HEK293 (cell line): ENCODE data around the gene ZNF234.

Source experiments
- CTCF ChIA-PET: fragments of 350-600 bp; formaldehyde crosslinking; extraction: SDS; loops from one replicate; lab custom pipeline; 2021; ENCODE audit warnings: antibody characterized with exemption; lab: Yijun Ruan, JAX
- POLR2A ChIA-PET: fragments of 300-600 bp; formaldehyde crosslinking; extraction: SDS; loops from one replicate; lab custom pipeline; 2020; ENCODE audit warnings: antibody characterized with exemption, inconsistent platforms; lab: Yijun Ruan, JAX
- H3K27ac ChIP-seq: fragments of 200-500 bp; sonication (Bioruptor generic); 2 replicates; pipeline ENCODE4 v1.5.1; 2014; ENCODE audit warnings: low read depth, low read length, control low read depth, inconsistent platforms; ENCODE audit errors: extremely low read depth
- H3K36me3 ChIP-seq, 2 experiments: fragments of 200-500 bp in 1 of 2; sonication (Bioruptor generic) in 1 of 2; 1 replicate in 1 of 2; 2 replicates in 1 of 2; pipeline ENCODE4 v1.5.1; 2014 to 2017; ENCODE audit warnings: inconsistent platforms in 2 of 2, low read length in 2 of 2; ENCODE audit not compliant: control insufficient read depth in 2 of 2, insufficient read depth in 1 of 2
- H3K4me1 ChIP-seq: fragments of 200-500 bp; sonication (Bioruptor generic); 2 replicates; pipeline ENCODE4 v1.5.1; 2014; ENCODE audit warnings: mild to moderate bottlenecking, low read length, inconsistent platforms; ENCODE audit not compliant: control insufficient read depth, insufficient read depth
- H3K4me3 ChIP-seq: 2 replicates; pipeline ENCODE4 v1.5.1; 2011; ENCODE audit warnings: low read depth, mild to moderate bottlenecking, control low read depth, low read length, moderate library complexity
- H3K9me3 ChIP-seq: fragments of 200-500 bp; sonication (Bioruptor generic); 2 replicates; pipeline ENCODE4 v1.5.1; 2014; ENCODE audit warnings: low read depth, low read length, inconsistent platforms; ENCODE audit not compliant: control insufficient read depth, insufficient read depth
- HOXC10 ChIP-seq: sonication (generic); formaldehyde crosslinking; IDR thresholded peaks from 2 replicates; pipeline ENCODE4 v1.8.1; 2023; ENCODE audit warnings: mild to moderate bottlenecking, missing genetic modification reagents
- KLF8 ChIP-seq: fragments of 450-650 bp; formaldehyde crosslinking; IDR thresholded peaks from 2 replicates; pipeline ENCODE4 v1.5.1; 2016; ENCODE audit warnings: missing biosample characterization, missing genetic modification characterization
- OSR2 ChIP-seq: fragments of 450-650 bp; formaldehyde crosslinking; IDR thresholded peaks from 2 replicates; pipeline ENCODE4 v1.5.1; 2016; ENCODE audit warnings: missing biosample characterization, missing genetic modification characterization
- PRDM4 ChIP-seq: fragments of 450-650 bp; formaldehyde crosslinking; IDR thresholded peaks from 2 replicates; pipeline ENCODE4 v1.5.1; 2017; ENCODE audit warnings: missing biosample characterization, missing genetic modification characterization
- SCRT1 ChIP-seq: fragments of 450-650 bp; formaldehyde crosslinking; IDR thresholded peaks from 2 replicates; pipeline ENCODE4 v1.5.1; 2016; ENCODE audit warnings: missing biosample characterization, missing genetic modification characterization, borderline replicate concordance
- SCRT2 ChIP-seq: fragments of 450-650 bp; formaldehyde crosslinking; IDR thresholded peaks from 2 replicates; pipeline ENCODE4 v1.5.1; 2016; ENCODE audit warnings: missing biosample characterization, missing genetic modification characterization
- TRIM28 ChIP-seq: IDR thresholded peaks from 2 replicates; pipeline ENCODE4 v1.6.1; 2011; ENCODE audit warnings: low read length, control low read depth, borderline replicate concordance
- ZBTB48 ChIP-seq: fragments of 450-650 bp; formaldehyde crosslinking; IDR thresholded peaks from 2 replicates; pipeline ENCODE4 v1.5.1; 2016; ENCODE audit warnings: missing biosample characterization, missing genetic modification characterization
- ZBTB6 ChIP-seq: fragments of 450-650 bp; formaldehyde crosslinking; IDR thresholded peaks from 2 replicates; pipeline ENCODE4 v1.5.1; 2017; ENCODE audit warnings: missing biosample characterization, missing genetic modification characterization
- ZEB2 ChIP-seq: fragments of 450-650 bp; formaldehyde crosslinking; IDR thresholded peaks from 2 replicates; pipeline ENCODE4 v1.5.1; 2016; ENCODE audit warnings: missing biosample characterization, missing genetic modification characterization
- ZNF157 ChIP-seq: fragments of 450-650 bp; formaldehyde crosslinking; IDR thresholded peaks from 2 replicates; pipeline ENCODE4 v1.5.1; 2016; ENCODE audit warnings: missing biosample characterization, missing genetic modification characterization
- ZNF202 ChIP-seq: fragments of 450-650 bp; formaldehyde crosslinking; IDR thresholded peaks from 2 replicates; pipeline ENCODE4 v1.5.1; 2016; ENCODE audit warnings: missing biosample characterization, missing genetic modification characterization, borderline replicate concordance
- ZNF335 ChIP-seq: fragments of 450-650 bp; formaldehyde crosslinking; conservative IDR thresholded peaks from 2 replicates; pipeline ENCODE4 v1.5.1; 2016; ENCODE audit warnings: missing biosample characterization, missing genetic modification characterization
- ZNF37A ChIP-seq: fragments of 450-650 bp; IDR thresholded peaks from 2 replicates; pipeline ENCODE4 v1.5.1; 2018; ENCODE audit warnings: missing biosample characterization, missing genetic modification characterization
- ZNF558 ChIP-seq: fragments of 450-650 bp; formaldehyde crosslinking; IDR thresholded peaks from 2 replicates; pipeline ENCODE4 v1.5.1; 2016; ENCODE audit warnings: missing biosample characterization, missing genetic modification characterization
- ZNF585B ChIP-seq: fragments of 450-650 bp; formaldehyde crosslinking; IDR thresholded peaks from 2 replicates; pipeline ENCODE4 v1.5.1; 2016; ENCODE audit warnings: missing biosample characterization, missing genetic modification characterization
- ZNF621 ChIP-seq: fragments of 450-650 bp; formaldehyde crosslinking; IDR thresholded peaks from 2 replicates; pipeline ENCODE4 v1.5.1; 2017; ENCODE audit warnings: missing biosample characterization, missing genetic modification characterization
- ZNF629 ChIP-seq: fragments of 450-650 bp; formaldehyde crosslinking; IDR thresholded peaks from 2 replicates; pipeline ENCODE4 v1.5.1; 2017; ENCODE audit warnings: missing biosample characterization, missing genetic modification characterization
- ZNF791 ChIP-seq: fragments of 450-650 bp; formaldehyde crosslinking; IDR thresholded peaks from 2 replicates; pipeline ENCODE4 v1.5.1; 2016; ENCODE audit warnings: missing biosample characterization, missing genetic modification characterization
- TF ChIP-seq, protein P1 (sequence below): fragments of 450-650 bp; formaldehyde crosslinking; IDR thresholded peaks from 2 replicates; pipeline ENCODE4 v1.5.0; 2017; ENCODE audit warnings: missing biosample characterization, missing genetic modification characterization, borderline replicate concordance
- TF ChIP-seq, protein P2 (sequence below): fragments of 450-650 bp; formaldehyde crosslinking; IDR thresholded peaks from 2 replicates; pipeline ENCODE4 v1.5.1; 2016; ENCODE audit warnings: missing biosample characterization, missing genetic modification characterization
- TF ChIP-seq, protein P3 (sequence below): fragments of 450-650 bp; formaldehyde crosslinking; conservative IDR thresholded peaks from 2 replicates; pipeline ENCODE4 v1.5.1; 2016; ENCODE audit warnings: low read depth, missing biosample characterization, missing genetic modification characterization

Gene ZNF234

DNA sequence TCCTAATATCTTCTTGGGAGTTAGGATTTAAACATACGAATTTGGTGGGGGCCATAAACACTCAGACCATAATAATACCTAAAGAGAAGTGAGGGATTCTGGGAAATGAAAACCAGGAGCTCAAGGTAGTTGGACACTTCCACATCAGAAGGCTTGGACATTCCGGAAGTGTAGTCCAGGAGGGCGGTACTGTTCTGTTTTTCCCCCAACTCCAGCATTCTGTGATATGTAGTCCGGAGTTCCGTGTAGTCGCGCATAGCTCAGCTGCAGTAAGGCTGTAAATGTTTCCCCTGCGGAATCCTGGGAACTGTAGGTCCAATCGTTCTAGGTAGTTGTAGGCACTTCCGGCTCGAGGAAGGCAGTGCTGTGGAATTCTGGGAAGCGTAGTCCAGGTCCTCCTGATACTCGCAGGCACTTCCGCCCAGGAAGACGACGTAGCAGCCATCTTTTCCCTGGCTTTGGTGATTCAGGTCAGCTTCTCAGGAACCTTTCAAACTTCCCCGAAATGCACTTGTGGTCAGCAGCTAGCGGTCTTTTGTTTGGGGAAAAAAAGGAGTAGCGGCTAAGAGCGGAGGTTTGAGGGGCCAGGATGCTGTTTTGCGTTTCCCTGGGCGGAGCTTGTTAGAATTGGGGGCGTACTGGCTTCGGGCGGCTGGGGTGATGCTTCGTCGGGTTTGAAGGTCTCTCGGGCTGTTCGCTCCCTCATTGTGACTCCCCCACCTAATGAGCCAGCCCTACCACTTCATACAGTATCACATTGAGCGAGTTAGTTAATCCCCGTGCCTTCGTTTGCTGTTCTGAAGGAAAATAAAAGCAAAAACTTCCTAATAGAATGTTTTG lies 23.5 kb downstream of the ZNF234 start, which contains the start of gene ZNF226:
Gene ZNF226, plus strand, starts transcription at position 428 of the 840 bp plus-strand sequence. CDS start 4,981 bp downstream, outside the sequence.
- Histone ChIP-seq H3K36me3 (peaks cover 39 to 49% of the 10 kb centered on the region in 2 experiments), H3K27ac (peak within 1 kb of the TSS; percentile 73), H3K9me3 (peaks cover 23% of the 10 kb centered on the region), H3K4me3 (peak within 1 kb of the TSS; percentile 57), H3K4me1 (peaks cover 32% of the 10 kb centered on the region)
- ChIA-PET CTCF (interaction anchor here (0.6 to 1.2 kb wide), 14 partner anchors 26 to 863 kb away, joined by 3 to 6 read pairs (median 3); partner anchors contain the start of gene ZNF227), POLR2A (interaction anchor here (0.6 to 6.4 kb wide), 41 partner anchors 10 to 1606 kb away, joined by 3 to 143 read pairs (median 6); partner anchors contain the start of genes PVR, ZNF180, ZNF221 and ZNF223)
- no peak for TF ChIP-seq ZNF621 (tag by site-specific recombination)
- peak; percentile 94 for TF ChIP-seq ZBTB6 (tag by site-specific recombination)
- TF ChIP-seq ZNF202, result no peak
- peak; percentile 94 for TF ChIP-seq SCRT2 (tag by site-specific recombination)
- TF ChIP-seq ZNF558, result peak; percentile 82
- TF ChIP-seq ZEB2 (tag by site-specific recombination), result peak; percentile 88
- TF ChIP-seq ZBTB48 (tag by site-specific recombination), result peak; percentile 56; the same call in 1 of the 2 replicates
- TF ChIP-seq, protein P1, sequence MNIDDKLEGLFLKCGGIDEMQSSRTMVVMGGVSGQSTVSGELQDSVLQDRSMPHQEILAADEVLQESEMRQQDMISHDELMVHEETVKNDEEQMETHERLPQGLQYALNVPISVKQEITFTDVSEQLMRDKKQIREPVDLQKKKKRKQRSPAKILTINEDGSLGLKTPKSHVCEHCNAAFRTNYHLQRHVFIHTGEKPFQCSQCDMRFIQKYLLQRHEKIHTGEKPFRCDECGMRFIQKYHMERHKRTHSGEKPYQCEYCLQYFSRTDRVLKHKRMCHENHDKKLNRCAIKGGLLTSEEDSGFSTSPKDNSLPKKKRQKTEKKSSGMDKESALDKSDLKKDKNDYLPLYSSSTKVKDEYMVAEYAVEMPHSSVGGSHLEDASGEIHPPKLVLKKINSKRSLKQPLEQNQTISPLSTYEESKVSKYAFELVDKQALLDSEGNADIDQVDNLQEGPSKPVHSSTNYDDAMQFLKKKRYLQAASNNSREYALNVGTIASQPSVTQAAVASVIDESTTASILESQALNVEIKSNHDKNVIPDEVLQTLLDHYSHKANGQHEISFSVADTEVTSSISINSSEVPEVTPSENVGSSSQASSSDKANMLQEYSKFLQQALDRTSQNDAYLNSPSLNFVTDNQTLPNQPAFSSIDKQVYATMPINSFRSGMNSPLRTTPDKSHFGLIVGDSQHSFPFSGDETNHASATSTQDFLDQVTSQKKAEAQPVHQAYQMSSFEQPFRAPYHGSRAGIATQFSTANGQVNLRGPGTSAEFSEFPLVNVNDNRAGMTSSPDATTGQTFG (tag by site-specific recombination), result no peak; the same call in 1 of the 2 replicates
- no peak; the same call in 1 of the 2 replicates for TF ChIP-seq PRDM4 (tag by site-specific recombination)
- no peak for TF ChIP-seq ZNF585B (tag by site-specific recombination)
- TF ChIP-seq, protein P2, sequence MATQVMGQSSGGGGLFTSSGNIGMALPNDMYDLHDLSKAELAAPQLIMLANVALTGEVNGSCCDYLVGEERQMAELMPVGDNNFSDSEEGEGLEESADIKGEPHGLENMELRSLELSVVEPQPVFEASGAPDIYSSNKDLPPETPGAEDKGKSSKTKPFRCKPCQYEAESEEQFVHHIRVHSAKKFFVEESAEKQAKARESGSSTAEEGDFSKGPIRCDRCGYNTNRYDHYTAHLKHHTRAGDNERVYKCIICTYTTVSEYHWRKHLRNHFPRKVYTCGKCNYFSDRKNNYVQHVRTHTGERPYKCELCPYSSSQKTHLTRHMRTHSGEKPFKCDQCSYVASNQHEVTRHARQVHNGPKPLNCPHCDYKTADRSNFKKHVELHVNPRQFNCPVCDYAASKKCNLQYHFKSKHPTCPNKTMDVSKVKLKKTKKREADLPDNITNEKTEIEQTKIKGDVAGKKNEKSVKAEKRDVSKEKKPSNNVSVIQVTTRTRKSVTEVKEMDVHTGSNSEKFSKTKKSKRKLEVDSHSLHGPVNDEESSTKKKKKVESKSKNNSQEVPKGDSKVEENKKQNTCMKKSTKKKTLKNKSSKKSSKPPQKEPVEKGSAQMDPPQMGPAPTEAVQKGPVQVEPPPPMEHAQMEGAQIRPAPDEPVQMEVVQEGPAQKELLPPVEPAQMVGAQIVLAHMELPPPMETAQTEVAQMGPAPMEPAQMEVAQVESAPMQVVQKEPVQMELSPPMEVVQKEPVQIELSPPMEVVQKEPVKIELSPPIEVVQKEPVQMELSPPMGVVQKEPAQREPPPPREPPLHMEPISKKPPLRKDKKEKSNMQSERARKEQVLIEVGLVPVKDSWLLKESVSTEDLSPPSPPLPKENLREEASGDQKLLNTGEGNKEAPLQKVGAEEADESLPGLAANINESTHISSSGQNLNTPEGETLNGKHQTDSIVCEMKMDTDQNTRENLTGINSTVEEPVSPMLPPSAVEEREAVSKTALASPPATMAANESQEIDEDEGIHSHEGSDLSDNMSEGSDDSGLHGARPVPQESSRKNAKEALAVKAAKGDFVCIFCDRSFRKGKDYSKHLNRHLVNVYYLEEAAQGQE (tag by site-specific recombination), result peak; percentile 81
- peak; percentile 93 for TF ChIP-seq ZNF629 (tag by site-specific recombination)
- peak; percentile 81; the same call in 1 of the 2 replicates for TF ChIP-seq OSR2
- TF ChIP-seq HOXC10 (CRISPR knock-in tag), result no peak
- TF ChIP-seq KLF8, result peak; percentile 90
- TF ChIP-seq SCRT1 (tag by site-specific recombination), result no peak
- TF ChIP-seq ZNF157, result 0 out of 2 replicates have a peak, but pooled peaks have one; percentile 12
- TF ChIP-seq TRIM28, result peak; percentile 95
- no peak for TF ChIP-seq ZNF791 (tag by site-specific recombination)
- no peak for TF ChIP-seq ZNF37A (tag by site-specific recombination)
- TF ChIP-seq, protein P3, sequence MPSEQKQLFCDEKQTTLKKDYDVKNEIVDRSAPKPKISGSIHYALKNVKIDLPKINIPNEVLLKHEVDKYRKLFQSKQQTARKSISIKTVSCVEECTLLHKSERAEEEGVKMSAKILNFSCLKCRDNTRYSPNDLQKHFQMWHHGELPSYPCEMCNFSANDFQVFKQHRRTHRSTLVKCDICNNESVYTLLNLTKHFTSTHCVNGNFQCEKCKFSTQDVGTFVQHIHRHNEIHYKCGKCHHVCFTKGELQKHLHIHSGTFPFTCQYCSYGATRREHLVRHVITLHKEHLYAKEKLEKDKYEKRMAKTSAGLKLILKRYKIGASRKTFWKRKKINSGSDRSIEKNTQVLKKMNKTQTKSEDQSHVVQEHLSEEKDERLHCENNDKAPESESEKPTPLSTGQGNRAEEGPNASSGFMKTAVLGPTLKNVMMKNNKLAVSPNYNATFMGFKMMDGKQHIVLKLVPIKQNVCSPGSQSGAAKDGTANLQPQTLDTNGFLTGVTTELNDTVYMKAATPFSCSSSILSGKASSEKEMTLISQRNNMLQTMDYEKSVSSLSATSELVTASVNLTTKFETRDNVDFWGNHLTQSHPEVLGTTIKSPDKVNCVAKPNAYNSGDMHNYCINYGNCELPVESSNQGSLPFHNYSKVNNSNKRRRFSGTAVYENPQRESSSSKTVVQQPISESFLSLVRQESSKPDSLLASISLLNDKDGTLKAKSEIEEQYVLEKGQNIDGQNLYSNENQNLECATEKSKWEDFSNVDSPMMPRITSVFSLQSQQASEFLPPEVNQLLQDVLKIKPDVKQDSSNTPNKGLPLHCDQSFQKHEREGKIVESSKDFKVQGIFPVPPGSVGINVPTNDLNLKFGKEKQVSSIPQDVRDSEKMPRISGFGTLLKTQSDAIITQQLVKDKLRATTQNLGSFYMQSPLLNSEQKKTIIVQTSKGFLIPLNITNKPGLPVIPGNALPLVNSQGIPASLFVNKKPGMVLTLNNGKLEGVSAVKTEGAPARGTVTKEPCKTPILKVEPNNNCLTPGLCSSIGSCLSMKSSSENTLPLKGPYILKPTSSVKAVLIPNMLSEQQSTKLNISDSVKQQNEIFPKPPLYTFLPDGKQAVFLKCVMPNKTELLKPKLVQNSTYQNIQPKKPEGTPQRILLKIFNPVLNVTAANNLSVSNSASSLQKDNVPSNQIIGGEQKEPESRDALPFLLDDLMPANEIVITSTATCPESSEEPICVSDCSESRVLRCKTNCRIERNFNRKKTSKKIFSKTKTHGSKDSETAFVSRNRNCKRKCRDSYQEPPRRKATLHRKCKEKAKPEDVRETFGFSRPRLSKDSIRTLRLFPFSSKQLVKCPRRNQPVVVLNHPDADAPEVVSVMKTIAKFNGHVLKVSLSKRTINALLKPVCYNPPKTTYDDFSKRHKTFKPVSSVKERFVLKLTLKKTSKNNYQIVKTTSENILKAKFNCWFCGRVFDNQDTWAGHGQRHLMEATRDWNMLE (tag by site-specific recombination), result peak; percentile 100
- peak; percentile 99 for TF ChIP-seq ZNF335 (tag by site-specific recombination)
